ENCODE measurements around the gene KCNJ6. TPM values are rescaled to one million over a fixed set of nuclear protein-coding genes. Genes with fewer than 3 reads are reported as not detected.
A peak's percentile ranks its signal among the peaks of the same experiment; 100 is the strongest.

Gene KCNJ6
- total RNA-seq, 1 experiment from 2014 or later, result not detected

- DNase-seq (ENCODE audit: low read depth), result no peak
Observed at GRCh38 chr21:37905291-37905690, 11.0 kb downstream of the KCNJ6 start.

GRCh38 chr21:37904856-37905255 is 11.4 kb downstream of the KCNJ6 start:
- DNase-seq (ENCODE audit: low read depth), result no peak

GRCh38 chr21:37903396-37903795 is 12.9 kb downstream of the KCNJ6 start:
- DNase-seq (ENCODE audit: low read depth), result no peak

DNA sequence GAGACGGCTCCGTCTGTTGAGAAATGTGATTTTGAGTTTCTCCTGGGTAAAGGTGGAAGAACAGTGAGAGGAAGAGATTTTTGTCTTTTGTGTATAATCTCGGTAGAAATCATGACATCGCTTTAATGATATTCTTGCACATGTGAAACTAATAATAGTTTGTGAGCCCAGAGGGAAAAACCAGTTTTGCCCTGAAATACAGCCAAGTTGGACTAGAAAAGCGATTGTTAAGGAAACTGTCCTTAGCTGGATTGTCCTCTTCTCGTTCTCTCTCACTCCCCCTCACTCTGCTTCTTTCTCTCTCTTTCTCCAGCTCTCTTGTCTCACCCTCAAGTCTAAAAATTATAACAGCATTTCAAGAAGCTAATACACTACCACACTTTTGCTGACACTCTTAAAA is 17.1 kb downstream of the KCNJ6 start:
- no peak for DNase-seq (ENCODE audit: low read depth)

DNA sequence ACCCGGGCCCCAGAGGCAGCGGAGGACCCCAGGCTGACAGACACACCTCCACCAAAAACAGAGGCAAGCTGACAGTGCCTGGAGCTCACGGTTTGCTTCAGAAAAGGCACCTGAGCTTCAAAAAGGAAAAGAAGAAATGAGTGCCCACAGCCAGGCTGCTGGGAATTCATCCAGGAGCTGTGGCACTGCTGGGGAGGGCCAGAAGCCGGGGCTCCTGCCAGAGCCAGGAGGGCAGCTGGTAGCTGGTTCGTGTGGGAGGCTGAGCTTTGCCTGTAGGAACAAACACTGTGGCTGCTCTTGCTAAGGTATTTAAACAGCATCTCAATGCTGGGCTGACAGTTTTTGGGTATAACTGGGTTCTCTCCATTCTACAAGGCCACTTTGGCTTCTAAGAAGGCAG is 19.5 kb downstream of the KCNJ6 start:
- no peak for DNase-seq (ENCODE audit: low read depth)

DNA sequence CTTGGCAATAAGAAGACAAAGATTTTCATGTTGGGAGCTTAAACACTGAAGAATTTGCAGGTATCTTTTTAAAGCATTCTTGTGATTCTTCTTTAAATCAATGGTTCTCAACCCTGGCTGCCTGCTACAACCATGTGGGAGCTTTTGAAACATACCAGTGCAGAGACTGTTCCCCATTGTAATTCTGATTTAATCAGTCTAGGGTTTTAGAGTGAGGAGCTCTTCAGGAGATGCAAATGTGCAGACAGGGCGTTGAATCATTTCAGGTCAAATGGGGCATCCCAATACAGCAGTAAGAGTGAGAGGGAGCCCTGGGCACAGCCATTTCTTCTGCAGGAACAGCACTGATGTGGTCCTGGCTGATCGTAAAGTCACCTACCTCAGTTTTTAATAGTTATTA is 24.3 kb downstream of the KCNJ6 start:
- no peak for DNase-seq (ENCODE audit: low read depth)

DNA sequence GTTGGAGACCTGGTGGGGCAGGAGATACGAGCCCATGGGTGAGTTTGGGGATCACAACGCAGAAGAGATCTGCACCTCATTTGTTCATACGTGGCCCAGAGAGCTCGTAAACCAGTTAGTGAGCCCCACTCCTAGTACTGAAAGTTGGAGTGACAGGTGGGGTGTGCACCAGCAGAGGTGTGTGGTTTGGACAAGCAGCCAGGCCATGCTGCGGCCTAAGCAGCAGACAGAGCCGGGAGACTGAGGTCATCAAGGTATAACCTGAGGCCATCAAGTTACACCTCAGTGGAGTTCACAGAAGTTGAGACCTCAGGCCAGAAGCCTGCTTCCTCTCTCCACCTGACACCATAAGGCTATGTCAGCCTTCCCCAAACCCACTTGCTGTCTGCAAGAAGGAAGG is 27.6 kb downstream of the KCNJ6 start:
- no peak for DNase-seq (ENCODE audit: low read depth)

GRCh38 chr21:37886726-37887299 is 29.4 kb downstream of the KCNJ6 start:
- DNase-seq (ENCODE audit: low read depth), result no peak

DNA sequence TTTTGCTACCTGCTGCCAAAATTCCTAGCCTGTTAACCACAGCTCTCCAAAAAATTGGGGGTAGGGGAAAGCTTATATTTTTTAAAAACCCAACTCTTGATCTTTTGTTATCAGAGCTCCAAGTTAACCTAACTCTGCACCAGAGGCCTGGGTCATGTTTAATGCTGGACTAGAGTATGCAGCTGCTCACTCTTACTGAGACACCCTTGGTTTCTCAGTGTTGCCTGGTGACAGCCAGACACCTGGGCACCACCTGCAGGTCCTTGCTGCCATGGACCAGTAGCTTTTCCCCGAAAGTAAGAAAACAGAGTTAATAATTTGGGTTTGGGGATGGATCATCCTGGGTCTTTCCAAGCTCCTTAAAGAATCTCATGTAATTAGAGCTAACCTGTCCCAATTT is 30.1 kb downstream of the KCNJ6 start:
- DNase-seq (ENCODE audit: low read depth), result no peak

GRCh38 chr21:37878946-37879660 is 37.2 kb downstream of the KCNJ6 start:
- DNase-seq (ENCODE audit: low read depth), result peak; percentile 76

GRCh38 chr21:37877888-37878684 is 38.2 kb downstream of the KCNJ6 start:
- DNase-seq (ENCODE audit: low read depth), result no peak

DNA sequence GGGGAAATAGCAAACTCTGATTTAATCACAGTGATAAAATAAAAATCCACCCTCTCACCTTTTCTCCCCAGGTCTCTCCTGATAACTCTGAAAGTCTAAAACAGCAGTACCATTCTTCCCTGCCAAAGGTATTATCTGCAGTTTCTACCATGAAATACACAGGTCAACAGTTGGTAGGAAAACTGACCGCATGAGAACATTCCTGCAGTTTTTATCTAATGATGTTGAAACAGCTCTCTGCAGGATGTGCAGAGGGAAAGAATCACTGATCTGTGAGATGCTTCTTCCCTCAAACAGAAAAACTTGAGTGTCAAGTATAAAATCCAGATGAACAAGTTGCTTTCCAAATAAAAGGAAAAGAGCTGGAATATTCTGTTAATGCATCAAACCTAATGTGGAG is 39.1 kb downstream of the KCNJ6 start:
- DNase-seq (ENCODE audit: low read depth), result peak; percentile 39

GRCh38 chr21:37876561-37876960 is 39.7 kb downstream of the KCNJ6 start:
- no peak for DNase-seq (ENCODE audit: low read depth)

- no peak for DNase-seq (ENCODE audit: low read depth)
Observed at GRCh38 chr21:37874904-37875780, 41.1 kb downstream of the KCNJ6 start.

- DNase-seq (ENCODE audit: low read depth), result no peak
Observed at GRCh38 chr21:37874481-37874880, 41.8 kb downstream of the KCNJ6 start.

DNA sequence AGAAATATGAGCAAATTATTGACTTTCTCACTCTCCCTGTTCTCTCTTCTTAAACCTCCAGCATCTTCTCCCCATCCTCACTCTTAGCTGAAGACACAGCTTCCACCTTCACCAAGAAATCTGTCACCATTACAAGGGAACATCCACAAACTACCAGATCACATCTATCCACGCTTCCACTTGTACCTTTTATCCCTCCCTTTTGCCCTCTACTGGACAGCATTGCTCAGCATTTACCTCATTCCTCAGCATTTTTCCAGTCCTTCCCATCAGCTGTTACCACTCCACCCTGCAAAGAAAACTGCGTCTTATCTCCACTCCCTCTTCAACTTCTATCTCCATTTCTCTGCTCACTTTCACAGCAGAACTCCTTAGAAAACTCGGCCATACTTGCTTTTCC is 42.6 kb downstream of the KCNJ6 start:
- peak; percentile 17 for DNase-seq (ENCODE audit: low read depth)

DNA sequence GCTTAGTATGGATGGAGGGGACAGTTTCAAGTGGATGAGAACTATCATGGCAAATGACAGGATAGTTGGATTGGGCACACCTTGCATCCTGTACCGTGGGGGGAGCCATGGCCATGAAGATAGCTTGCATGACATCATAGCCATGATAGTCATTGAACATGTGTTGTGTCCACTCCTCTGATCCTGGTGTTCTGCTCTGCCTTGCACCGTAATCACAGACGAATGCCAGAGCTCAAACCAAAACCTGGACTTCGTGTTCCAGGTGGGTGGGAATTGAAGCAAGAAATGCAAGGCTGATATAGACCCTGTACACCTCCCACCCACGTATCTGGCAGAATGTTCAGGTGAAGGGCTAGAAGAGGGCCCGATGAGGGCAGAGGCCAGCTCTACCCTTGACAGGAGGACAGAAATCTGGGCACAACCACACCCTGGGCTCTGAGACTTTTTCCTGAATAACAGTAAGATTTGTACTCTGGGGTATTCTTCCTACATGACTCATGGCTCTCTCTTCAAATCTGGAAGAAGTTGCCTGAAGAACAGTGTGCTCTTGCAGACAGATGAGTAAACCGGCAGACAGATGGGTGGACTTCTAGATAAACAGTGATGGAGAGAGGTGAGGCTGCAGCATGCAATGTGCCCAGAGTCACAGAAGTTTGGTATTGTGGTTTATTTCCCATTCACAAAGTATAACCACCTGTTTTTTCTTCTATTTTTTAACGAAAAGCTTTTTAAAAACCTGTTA is 45.0 kb downstream of the KCNJ6 start:
- DNase-seq (ENCODE audit: low read depth), result peak; percentile 77

GRCh38 chr21:37870221-37870620 is 46.0 kb downstream of the KCNJ6 start:
- DNase-seq (ENCODE audit: low read depth), result no peak

DNA sequence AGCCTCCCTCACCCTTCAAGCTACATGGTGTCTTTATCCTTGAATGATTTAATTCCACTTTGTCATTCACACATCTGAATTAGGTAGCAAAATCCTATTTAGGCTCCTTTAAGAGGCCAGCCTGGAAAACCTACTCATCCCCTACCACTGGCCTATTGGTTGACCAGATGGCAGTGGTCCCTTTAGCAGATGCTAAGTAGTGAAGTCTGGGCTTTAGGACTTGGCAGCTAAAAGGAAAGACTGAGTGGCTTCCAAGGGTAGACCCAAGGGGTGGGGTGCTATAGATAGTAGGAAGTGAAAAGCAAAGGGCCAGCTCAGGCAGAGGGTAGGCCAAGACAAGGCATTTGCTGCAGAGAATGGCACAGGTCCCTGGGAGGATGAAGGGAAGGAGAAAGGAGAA is 46.6 kb downstream of the KCNJ6 start:
- no peak for DNase-seq (ENCODE audit: low read depth)

- peak; percentile 72 for DNase-seq (ENCODE audit: low read depth)
Observed at GRCh38 chr21:37868446-37869295, 47.6 kb downstream of the KCNJ6 start.

Measured in RPMI7951 (cell line).